Daoy (cell line): ENCODE data around the gene ZC3H11A. TPM values are rescaled to one million over a fixed set of nuclear protein-coding genes. Genes with fewer than 3 reads are reported as not detected.
"Not testable (repeated sequence)": the region's sequence is repeated elsewhere in the genome, so short reads cannot be mapped to it uniquely, and the experiment has no call there.

Experiments used
- DNase-seq: peaks from one replicate; pipeline ENCODE4 v3.0.0-alpha.2; 2015; ENCODE audit warnings: low read depth
- total RNA-seq: library from RNA; depleted of rRNA; stranded (reverse); fragments of >200 nt; shearing (Covaris generic); gene quantifications from 2 replicates; pipeline ENCODE4 v1.2.3, GENCODE V29; 2014

The ZC3H11A gene
- total RNA-seq, 1 experiment from 2014 or later = 54.9 TPM

- no peak for DNase-seq
Observed at GRCh38 chr1:203781962-203782361, 13.5 kb upstream of the ZC3H11A start.

DNA sequence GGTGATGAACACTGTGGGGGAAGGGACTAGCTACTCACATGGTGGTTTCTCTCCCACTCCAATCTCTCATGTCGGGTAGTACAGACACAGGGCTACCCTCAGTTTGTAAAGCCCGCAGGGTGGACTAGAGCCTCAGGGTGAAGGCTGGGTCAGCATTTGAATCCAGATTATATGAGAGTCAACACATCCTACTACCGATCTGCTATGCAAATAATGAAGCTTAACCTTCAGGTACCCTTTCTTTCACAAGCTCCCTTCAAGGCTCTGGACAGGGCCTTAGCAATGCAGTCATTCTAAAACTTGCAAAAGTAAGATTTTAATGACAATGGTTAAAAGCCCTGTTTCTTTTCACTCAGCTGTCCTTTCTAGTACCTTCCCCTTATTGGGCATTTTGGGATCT lies 5.5 kb upstream of the ZC3H11A start:
- DNase-seq = no peak

- no peak for DNase-seq
Observed at GRCh38 chr1:203791498-203791897, 3.9 kb upstream of the ZC3H11A start.

GRCh38 chr1:203792486-203792885 lies 2.9 kb upstream of the ZC3H11A start:
- no peak for DNase-seq

- DNase-seq = not testable (repeated sequence)
Observed at GRCh38 chr1:203793561-203793960, 1.9 kb upstream of the ZC3H11A start.

- DNase-seq = no peak
Observed at GRCh38 chr1:203794764-203795440, 521 bp upstream of the ZC3H11A start.

- DNase-seq = peak; percentile 57
Observed at GRCh38 chr1:203796236-203796605, 798 bp downstream of the ZC3H11A start.

- no peak for DNase-seq
Observed at GRCh38 chr1:203797216-203797615, 1.8 kb downstream of the ZC3H11A start.

DNA sequence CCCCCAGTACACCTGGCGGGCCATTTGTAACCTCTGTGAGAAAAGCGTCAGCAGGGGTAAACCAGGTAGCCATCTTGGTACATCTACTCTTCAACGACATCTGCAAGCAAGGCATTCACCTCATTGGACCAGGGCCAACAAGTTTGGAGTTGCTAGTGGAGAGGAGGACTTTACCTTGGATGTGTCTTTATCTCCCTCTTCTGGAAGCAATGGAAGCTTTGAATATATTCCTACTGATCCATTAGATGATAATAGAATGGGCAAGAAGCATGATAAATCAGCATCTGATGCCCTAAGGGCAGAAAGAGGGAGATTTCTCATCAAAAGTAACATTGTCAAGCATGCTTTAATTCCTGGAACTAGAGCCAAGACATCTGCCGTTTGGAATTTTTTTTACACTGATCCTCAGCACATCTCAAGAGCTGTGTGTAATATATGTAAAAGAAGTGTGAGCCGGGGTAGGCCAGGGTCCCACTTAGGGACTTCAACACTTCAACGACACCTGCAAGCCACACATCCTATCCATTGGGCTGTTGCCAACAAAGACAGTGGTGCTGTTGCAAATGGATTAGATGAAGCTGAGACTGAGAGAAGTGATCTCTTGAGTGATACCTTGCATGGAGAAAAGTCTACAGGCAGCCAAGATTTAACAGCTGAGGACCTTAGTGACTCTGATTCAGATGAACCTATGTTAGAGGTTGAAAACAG lies 2.7 kb downstream of the ZC3H11A start:
- no peak for DNase-seq

DNA sequence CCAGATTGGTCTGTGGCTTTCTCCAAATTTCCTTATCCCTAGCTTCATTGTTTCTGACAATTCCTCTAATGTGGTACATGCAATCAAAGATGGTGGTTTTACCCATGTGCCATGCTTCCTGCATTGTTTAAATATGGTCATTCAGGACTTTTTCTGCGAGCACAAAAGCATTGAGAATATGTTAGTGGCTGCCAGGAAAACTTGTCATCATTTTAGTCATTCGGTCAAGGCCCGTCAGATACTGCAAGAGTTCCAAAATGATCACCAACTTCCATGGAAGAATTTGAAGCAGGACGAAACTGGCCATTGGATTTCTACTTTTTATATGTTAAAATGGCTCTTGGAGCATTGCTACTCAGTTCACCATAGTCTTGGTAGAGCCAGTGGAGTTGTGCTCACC lies 3.7 kb downstream of the ZC3H11A start:
- no peak for DNase-seq

GRCh38 chr1:203799971-203800370 lies 4.5 kb downstream of the ZC3H11A start:
- DNase-seq = no peak

DNA sequence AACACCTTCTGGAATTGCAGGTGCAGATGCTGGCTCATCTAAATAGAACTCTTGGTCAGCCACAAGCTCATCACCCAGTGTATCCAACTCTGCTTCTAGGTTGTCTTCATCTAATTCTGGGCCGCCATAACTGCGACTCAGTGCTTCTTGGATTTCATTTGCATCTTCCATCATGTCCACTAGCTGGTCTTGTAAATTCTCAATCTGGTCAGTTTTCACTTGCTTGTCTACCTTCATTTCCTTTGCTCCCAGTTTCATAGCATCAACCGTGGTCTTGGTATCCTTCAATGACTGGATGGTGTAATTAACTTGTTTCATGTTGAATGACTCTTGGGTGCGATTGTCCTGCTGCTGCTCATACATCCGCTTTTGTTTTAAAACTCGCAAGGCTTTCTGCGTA lies 10.3 kb downstream of the ZC3H11A start:
- no peak for DNase-seq

GRCh38 chr1:203807196-203807595 lies 11.8 kb downstream of the ZC3H11A start:
- peak; percentile 11 for DNase-seq

DNA sequence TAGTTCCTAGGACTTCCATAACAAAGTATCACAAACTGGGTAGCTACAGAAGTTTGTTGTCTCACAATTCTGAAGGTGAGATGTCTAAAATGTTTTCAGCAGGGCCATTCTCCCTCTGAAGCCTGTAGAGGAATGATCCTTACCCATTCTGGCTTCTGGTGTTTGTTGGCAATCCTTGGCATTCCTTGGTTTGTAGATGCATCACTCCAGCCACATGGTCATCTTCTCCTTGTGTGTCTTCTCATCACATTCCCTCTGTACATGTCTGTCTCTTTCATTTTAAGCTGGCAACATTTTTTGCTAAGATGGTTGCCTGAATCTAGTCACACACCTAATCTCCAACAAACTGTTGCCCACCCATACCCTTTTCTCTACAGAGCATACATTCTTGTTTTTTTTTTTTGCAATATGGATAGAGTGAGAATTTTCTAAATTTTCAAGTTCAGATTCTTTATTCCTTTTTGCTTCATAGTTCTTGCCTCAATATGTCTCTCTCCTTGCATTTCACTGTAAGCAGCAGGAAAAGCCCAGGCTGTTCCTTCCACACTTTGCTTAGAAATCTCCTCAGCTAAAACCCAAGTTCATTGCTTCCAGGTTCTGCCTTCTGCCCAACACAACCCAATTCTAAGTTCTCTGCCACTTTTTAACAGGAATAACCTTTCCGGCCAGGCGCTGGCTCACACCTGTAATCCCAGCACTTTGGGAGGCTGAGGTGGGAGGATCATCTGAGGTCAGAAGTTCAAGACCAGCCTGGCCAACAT lies 18.3 kb downstream of the ZC3H11A start:
- DNase-seq = no peak

DNA sequence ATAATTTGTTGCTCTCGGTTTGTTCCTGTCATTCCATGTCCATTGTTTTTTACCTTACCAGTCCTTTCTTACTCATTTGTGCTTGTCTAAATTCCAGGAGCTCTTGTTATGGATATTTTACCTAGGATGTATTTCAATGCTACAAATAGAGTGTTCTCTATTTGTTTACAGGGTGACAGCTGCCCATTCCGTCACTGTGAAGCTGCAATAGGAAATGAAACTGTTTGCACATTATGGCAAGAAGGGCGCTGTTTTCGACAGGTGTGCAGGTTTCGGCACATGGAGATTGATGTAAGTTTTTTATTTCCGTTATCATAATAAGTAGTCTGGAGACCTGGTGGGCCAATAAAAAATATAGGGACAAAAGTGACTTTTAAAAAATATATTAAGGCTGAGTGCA lies 23.0 kb downstream of the ZC3H11A start:
- no peak for DNase-seq

DNA sequence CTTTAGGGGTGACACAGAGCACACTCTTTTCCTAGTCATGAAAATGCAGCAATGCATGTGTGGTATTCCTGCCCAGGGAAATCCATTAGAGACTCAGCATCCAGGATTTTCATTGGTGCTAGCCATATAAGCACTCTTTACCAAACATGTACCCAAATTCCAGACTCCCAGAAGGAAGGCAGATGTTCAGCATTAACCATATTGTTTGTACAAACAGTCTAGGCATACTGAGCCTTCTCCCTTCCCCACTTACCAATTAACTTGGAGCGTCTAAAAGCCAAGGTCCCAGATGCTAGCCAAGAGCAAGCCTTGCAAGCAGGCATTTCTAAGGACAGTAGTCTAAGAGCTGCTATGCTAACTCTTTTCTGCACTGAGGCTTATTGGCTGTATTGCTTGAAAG lies 27.9 kb downstream of the ZC3H11A start:
- DNase-seq = no peak

GRCh38 chr1:203826175-203826574 lies 30.8 kb downstream of the ZC3H11A start:
- DNase-seq = no peak

DNA sequence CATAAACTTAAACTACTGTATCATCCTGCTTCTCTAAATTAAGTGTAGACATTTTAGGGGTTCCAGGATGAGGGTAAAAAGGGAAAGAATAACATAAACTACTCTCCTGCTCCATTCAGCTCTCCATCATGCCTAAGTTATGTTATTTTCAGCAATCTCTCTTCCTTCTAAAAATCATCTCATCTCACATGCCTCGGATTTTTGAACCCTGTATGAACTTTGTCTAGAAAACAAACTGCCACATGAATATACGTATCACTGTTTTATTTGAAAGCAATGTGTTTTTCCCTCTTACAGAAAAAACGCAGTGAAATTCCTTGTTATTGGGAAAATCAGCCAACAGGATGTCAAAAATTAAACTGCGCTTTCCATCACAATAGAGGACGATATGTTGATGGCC lies 32.6 kb downstream of the ZC3H11A start:
- no peak for DNase-seq

GRCh38 chr1:203828503-203828902 lies 33.1 kb downstream of the ZC3H11A start:
- no peak for DNase-seq

DNA sequence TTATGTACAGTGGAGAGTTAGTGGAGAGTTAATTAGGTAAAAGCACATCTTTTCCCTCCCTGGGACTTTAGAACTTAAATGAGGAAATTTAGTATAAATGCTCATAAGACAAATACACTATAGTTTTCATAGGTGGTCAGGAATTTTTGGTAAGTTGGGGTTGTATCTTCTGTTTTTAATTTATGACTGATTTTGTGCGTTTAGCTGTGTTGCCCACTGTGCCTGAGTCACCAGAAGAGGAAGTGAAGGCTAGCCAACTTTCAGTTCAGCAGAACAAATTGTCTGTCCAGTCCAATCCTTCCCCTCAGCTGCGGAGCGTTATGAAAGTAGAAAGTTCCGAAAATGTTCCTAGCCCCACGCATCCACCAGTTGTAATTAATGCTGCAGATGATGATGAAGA lies 33.8 kb downstream of the ZC3H11A start:
- not testable (repeated sequence) for DNase-seq

DNA sequence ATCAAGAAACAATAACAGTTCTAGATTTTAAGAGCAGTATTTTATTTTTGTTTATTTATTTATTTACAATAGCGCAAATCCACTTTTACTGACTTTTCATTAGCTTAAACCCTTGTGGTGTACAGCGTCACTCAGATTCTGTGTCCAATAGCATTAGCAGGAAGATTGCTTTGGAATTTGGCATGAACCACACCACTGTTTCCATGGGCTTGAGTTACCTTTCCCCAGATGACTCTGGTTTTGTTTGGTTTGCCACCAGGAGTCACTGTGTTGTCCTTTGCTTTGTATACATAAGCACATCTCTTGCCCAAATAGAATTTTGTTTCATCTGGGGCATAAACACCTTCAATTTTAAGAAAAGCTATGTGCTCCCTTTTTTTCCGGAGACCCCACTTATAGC lies 40.1 kb downstream of the ZC3H11A start:
- no peak for DNase-seq

DNA sequence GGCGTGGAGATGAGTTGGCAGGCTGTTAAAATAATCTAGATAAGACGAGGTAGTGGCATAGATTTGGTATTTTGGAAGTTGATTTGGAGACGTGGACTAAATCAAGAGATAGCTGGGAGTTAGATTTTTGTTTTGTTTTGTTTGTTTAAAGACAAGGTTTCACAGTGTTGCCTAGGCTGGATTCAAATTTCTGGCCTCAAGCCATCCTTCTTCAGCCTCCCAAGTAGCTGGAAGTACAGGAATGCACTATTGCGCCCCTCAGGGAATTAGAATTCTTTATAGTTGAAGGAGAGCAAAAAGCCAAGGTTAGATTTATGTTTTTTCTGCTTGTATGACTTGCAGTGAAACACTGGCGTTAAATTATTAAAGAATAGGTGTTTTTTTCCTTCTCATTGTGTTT lies 43.7 kb downstream of the ZC3H11A start:
- DNase-seq = no peak
